Motor neuron (in vitro differentiated cells): ENCODE data around the gene IL13RA1. TPM values are rescaled to one million over a fixed set of nuclear protein-coding genes. Genes with fewer than 3 reads are reported as not detected.
"Not testable (repeated sequence)": the region's sequence is repeated elsewhere in the genome, so short reads cannot be mapped to it uniquely, and the experiment has no call there.

Experiments used
- ATAC-seq, 8 experiments: fragments of 200-7000 bp; cut with Tn5 transposase; replicated peaks in 6 of 8; 2 replicates each; pipeline ENCODE4 v1.8.0; 2021; ENCODE audit warnings: mild to moderate bottlenecking in 8 of 8, moderate library complexity in 8 of 8
- H3K27ac ChIP-seq, 2 donors: fragments of 250-450 bp; sonication (Bioruptor Pico); 2 replicates each; pipeline ENCODE4 v1.9.0; 2021; ENCODE audit warnings: antibody characterized with exemption in 2 of 2, mild to moderate bottlenecking in 2 of 2, moderate library complexity in 1 of 2
- H3K4me1 ChIP-seq, 2 donors: fragments of 250-450 bp; sonication (Bioruptor Pico); replicated peaks in 1 of 2; 2 replicates each; pipeline ENCODE4 v1.6.1; 2021; ENCODE audit warnings: antibody characterized with exemption in 2 of 2, mild to moderate bottlenecking in 2 of 2, moderate library complexity in 1 of 2
- H3K4me3 ChIP-seq, 5 donors: fragments of 250-450 bp; sonication (Bioruptor Pico); 2 replicates each; pipeline ENCODE4 v1.9.0; 2021; ENCODE audit warnings: antibody characterized with exemption in 5 of 5, mild to moderate bottlenecking in 5 of 5, moderate library complexity in 4 of 5
- WGBS, 10 experiments: fragments of 450-650 bp; shearing (Covaris generic); methylation state at CpG; one replicate each; pipeline ENCODE4 v1.0.0; 2022; 5-methylcytosine and 5-hydroxymethylcytosine counted together
- in situ Hi-C, 9 experiments: fragments of 400-800 bp; cut with MboI; loops; one replicate each; pipeline ENCODE4 v1.15.0; 2021; ENCODE audit warnings: low sequenced_read_pairs in 9 of 9, low pct_unique_long_range_greater_than_20kb in 2 of 9; ENCODE audit not compliant: unreplicated experiment in 9 of 9
- total RNA-seq, 8 experiments: library from RNA; unstranded; fragments of 300-600 nt; gene quantifications; 2 replicates each; pipeline versions ENCODE4 v1.2.3 to v1.2.4, GENCODE V29; 2022

IL13RA1 gene
- 10 to 100 TPM in 4 of 8 experiments, 1 to 10 TPM in 3, under 1 TPM in 1; 0.92 to 38.6 (median 9.4) TPM for total RNA-seq

DNA sequence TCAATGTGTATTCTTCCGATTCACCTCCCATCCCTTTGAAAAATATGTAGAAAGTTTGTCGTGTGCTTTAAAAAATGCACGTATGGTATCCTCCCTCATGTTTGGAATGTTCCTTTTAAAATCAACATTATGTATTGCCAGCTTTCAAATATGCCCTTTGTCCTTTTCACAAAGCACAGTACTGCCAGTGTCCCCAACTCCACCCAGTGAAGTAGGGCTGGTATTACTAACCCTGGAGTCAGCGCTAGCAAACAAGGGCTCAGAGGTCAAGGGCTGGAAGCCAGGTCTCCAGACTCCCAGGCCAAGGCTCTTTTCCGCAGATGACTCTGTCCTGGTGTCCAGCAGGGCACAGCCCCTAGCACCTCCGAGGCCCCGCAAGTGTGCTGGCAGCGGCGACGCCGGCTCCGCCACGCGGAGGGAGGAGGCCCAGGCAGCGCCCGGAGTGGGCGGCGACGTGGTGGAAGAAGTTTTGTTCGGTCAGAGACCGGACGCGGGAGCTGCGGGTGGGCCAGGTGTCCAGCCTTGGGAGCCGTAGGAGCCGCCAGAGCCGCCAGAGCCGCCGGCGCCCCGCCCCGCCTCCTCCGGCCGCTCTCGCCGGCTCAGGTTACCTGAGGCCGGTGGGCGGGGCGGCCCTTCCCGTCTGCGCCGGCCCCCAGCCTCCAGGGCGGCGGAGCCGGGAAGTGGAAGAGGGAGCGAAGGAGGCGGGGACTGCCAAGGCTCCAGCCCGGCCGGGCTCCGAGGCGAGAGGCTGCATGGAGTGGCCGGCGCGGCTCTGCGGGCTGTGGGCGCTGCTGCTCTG is at the start of gene IL13RA1:
Gene IL13RA1 (plus strand): TSS at position 720 of the 799 bp plus-strand sequence. CDS start 33 bp downstream, at position 753.
- ATAC-seq, result peak; percentile 81 to 97 (median 94)
- no peaks in the 10 kb centered on the region for H3K4me1 ChIP-seq
- in situ Hi-C loops, result no loop called here
- no peak within 1 kb of the TSS for H3K27ac ChIP-seq
- H3K4me3 ChIP-seq, result peak within 1 kb of the TSS; percentile 30 to 52 (median 46)
- WGBS, 10 experiments, result 0 to 80% (median 35%) methylated on average over 1 to 4 of the region's 56 CpGs; no CpG with 5 or more reads in 6 of the 10 experiments

DNA sequence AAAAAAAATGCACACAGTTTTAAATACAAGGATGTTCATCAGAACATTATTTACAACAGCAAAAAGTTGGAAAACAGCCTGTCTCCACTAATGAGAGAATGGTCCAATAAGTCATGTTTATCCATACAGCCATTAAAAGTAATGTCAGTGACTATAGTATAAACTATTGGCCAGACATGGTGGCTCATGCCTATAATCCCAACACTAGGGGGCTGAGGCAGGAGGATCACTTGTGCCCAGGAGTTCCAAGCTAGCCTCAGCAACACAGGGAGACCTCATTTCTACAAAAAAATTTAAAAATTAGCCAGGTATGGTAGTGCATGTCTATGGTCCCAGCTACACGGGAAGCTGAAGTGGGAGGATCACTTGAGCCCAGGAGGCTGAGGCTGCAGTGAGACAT is 48.1 kb upstream of the IL13RA1 start:
- in situ Hi-C loops, result no loop called here
- Histone ChIP-seq H3K4me3 (no peak overlapping the region), H3K4me1 (no peaks in the 10 kb centered on the region), H3K27ac (no peak overlapping the region)
- ATAC-seq, result peak in 1 of 8 experiments; percentile 19
- 45% methylated on average over 1 of the region's 1 CpG; no CpG with 5 or more reads in 9 of the 10 experiments for WGBS, 10 experiments

- ATAC-seq, result no peak
- Histone ChIP-seq H3K4me3 (no peak overlapping the region), H3K4me1 (no peaks in the 10 kb centered on the region), H3K27ac (no peak overlapping the region)
- in situ Hi-C loops, result no loop called here
- 32 to 100% (median 92%) methylated on average over 1 to 2 of the region's 2 CpGs; no CpG with 5 or more reads in 4 of the 10 experiments for WGBS, 10 experiments
These were observed 45.0 kb upstream of the IL13RA1 start for GRCh38 chrX:118682258-118683014.

DNA sequence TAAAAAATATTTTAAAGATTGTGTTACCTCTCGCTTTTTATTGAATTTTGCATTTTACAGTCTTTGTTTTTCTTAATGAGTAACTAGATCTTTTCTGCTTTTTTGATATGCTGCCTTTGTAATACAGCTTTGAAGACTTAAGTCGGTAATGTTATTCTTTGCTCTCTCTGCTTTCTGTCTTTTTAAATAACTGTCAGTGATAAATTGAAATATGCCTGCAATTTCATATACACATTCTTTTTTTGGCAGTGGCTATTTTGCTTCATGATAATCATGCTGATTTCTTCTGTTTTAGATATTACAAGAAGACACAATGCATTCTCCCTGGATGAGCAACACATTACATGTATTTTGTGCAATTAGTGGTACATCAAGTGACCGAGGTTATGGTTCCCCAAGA is 42.0 kb upstream of the IL13RA1 start:
- Histone ChIP-seq H3K4me1 (no peaks in the 10 kb centered on the region), H3K27ac (no peak overlapping the region), H3K4me3 (no peak overlapping the region)
- no peak for ATAC-seq
- WGBS, 10 experiments, result 55 to 100% (median 97%) methylated on average over 1 to 3 of the region's 3 CpGs; no CpG with 5 or more reads in 1 of the 10 experiments
- in situ Hi-C loops, result no loop called here

GRCh38 chrX:118688935-118689334 is 38.5 kb upstream of the IL13RA1 start:
- ATAC-seq, result no peak
- H3K4me1 ChIP-seq, result no peaks in the 10 kb centered on the region
- 43 to 100% (median 83%) methylated on average over 1 to 3 of the region's 3 CpGs; no CpG with 5 or more reads in 5 of the 10 experiments for WGBS, 10 experiments
- H3K27ac ChIP-seq, result no peak overlapping the region
- in situ Hi-C loops, result no loop called here
- no peak overlapping the region for H3K4me3 ChIP-seq

GRCh38 chrX:118693843-118694242 is 33.6 kb upstream of the IL13RA1 start:
- no peak for ATAC-seq
- H3K4me3 ChIP-seq, result no peak overlapping the region
- in situ Hi-C loops, result no loop called here
- H3K27ac ChIP-seq, result no peak overlapping the region
- H3K4me1 ChIP-seq, result no peaks in the 10 kb centered on the region
- 60 to 100% (median 80%) methylated on average over 1 to 2 of the region's 2 CpGs; no CpG with 5 or more reads in 5 of the 10 experiments for WGBS, 10 experiments

GRCh38 chrX:118694638-118695037 is 32.8 kb upstream of the IL13RA1 start:
- in situ Hi-C loops, result no loop called here
- Histone ChIP-seq H3K4me3 (no peak overlapping the region), H3K27ac (no peak overlapping the region), H3K4me1 (no peaks in the 10 kb centered on the region)
- WGBS, 10 experiments, result 0 to 100% (median 100%) methylated on average over 1 to 4 of the region's 6 CpGs; no CpG with 5 or more reads in 1 of the 10 experiments
- ATAC-seq, result no peak

DNA sequence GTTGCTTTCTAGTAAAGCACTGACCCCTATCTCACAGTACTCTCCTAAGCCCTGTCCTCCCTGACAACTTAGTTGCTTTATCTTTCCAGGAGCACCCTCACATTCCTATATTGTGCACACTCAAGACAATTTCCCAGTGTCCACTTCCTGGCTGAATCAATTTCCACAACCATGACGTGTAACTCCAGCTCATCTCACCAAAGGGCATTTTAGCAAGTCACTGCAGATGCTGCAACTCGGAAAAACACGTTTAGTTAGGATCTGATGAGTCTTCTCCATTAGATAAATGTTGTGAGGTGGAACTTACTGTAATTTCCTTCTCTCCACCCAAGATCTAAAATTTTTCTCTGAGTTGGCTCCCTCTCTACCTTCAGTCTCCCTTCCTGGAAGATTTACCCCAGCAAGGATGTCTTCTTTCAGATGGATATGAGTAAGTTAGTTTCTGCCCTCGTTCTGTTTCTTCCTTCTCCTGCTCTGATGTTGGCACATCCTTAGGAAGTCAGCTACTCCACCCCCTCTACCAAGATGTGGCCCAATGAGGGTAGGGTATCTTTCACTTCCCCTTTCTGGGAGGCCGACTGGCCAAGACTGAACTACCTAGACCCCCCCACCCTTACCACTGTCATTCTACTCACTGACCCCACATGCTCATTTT is 28.8 kb upstream of the IL13RA1 start:
- H3K4me1 ChIP-seq, result no peaks in the 10 kb centered on the region
- H3K4me3 ChIP-seq, result no peak overlapping the region
- in situ Hi-C loops, result no loop called here
- ATAC-seq, result no peak
- H3K27ac ChIP-seq, result no peak overlapping the region
- WGBS, 10 experiments, result 41 to 55% methylated on average over 4 to 5 of the region's 5 CpGs; no CpG with 5 or more reads in 8 of the 10 experiments

DNA sequence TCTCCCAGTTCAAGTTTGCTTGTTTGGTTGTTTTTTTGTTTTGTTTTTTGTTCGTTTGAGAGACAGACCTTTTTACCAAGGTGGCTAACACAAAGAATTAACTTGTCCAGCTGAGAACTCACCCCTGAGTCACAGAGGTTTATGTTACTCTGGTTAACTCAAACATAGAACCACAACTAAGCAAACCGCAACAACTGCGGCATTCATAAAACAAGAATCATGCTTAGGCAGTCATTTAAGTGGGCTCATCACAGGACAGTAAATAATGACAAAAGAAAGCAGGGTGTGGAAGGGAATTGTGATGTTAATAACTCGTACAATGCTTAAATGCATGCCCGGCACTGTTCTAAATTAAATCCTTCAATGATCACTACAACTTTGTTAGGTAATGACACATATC is 24.7 kb upstream of the IL13RA1 start:
- no peak overlapping the region for H3K4me3 ChIP-seq
- no peaks in the 10 kb centered on the region for H3K4me1 ChIP-seq
- H3K27ac ChIP-seq, result no peak overlapping the region
- 17 to 100% (median 63%) methylated on average over 1 to 5 of the region's 5 CpGs; no CpG with 5 or more reads in 4 of the 10 experiments for WGBS, 10 experiments
- in situ Hi-C loops, result no loop called here
- no peak for ATAC-seq

DNA sequence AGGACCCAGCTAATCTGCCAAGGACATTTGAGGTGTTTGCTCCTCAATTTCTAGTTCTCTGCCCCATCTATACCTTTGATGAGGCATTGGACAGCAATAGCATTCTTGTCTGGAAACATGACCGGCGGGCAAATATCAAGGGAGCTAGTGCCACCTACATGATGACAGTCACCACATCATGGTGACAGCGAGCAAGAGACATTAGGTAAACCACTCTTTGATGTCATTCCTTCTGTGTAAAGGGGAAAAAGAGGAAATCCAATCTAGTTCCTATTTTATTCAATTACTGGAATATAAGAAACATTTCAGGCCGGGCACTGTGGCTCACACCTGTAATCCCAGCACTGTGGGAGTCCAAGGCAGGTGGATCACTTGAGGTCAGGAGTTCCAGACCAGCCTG is 20.7 kb upstream of the IL13RA1 start:
- no peak for ATAC-seq
- WGBS, 10 experiments, result 57 to 100% (median 77%) methylated on average over 1 to 4 of the region's 4 CpGs; no CpG with 5 or more reads in 6 of the 10 experiments
- in situ Hi-C loops, result no loop called here
- Histone ChIP-seq H3K4me3 (no peak overlapping the region), H3K4me1 (no peaks in the 10 kb centered on the region), H3K27ac (no peak overlapping the region)

DNA sequence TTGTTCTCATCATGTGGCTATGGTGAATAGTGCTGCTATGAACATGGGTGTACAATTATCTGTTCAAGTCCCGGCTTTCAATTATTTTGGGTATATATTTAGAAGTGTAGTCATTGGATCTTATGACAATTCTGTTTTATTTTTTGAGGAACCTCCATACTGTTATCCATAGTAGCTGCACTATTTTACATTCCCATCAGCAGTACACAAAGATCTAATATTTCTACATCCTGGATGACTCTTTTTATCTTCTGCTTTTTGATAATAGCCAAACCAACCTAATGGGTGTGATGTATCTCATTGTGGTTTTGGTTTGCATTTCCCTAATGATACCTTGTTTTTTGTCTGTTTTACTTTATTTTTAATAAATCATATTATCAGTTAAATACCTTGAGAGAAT is 12.9 kb upstream of the IL13RA1 start:
- Histone ChIP-seq H3K4me3 (no peak overlapping the region), H3K27ac (no peak overlapping the region), H3K4me1 (no peaks in the 10 kb centered on the region)
- in situ Hi-C loops, result no loop called here
- WGBS, 10 experiments, result 0 to 75% (median 75%) methylated on average over 1 of the region's 1 CpG; no CpG with 5 or more reads in 7 of the 10 experiments
- no peak for ATAC-seq

GRCh38 chrX:118715917-118716316 is 11.5 kb upstream of the IL13RA1 start:
- H3K27ac ChIP-seq, in situ Hi-C loops, H3K4me3 ChIP-seq, H3K4me1 ChIP-seq, ATAC-seq: not testable (repeated sequence)
- WGBS, 10 experiments, result 34 to 70% methylated on average over 7 to 11 of the region's 14 CpGs; no CpG with 5 or more reads in 8 of the 10 experiments

DNA sequence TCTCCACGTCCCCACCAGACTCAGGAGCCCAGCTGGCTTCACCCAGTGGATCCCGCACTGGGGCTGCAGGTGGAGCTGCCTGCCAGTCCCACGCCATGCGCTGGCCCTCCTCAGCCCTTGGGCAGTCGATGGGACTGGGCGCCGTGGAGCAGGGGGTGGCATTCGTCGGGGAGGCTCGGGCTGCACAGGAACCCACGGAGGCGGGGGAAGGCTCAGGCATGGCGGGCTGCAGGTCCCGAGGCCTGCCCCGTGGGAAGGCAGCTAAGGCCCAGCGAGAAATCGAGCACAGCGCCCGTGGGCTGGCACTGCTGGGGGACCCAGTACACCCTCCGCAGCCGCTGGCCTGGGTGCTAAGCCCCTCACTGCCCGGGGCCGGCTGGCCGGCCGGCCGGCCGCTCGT is 10.6 kb upstream of the IL13RA1 start:
- ATAC-seq, H3K4me3 ChIP-seq, H3K27ac ChIP-seq, in situ Hi-C loops, H3K4me1 ChIP-seq: not testable (repeated sequence)
- WGBS, 10 experiments, result 98% methylated on average over 12 of the region's 28 CpGs; no CpG with 5 or more reads in 9 of the 10 experiments
